Raji (cell line): ENCODE data around the gene SPRR5.

Experiments used
- POLR2A ChIP-seq: IDR thresholded peaks from 2 replicates; pipeline ENCODE4 v1.6.1; 2011; ENCODE audit warnings: low read depth, low read length, control low read depth; ENCODE audit not compliant: insufficient read depth

SPRR5 gene

GRCh38 chr1:152946651-152947256 is at the start of gene SPRR5:
SPRR5 (plus strand) TSS chr1:152947206; CDS start chr1:152948555, 1,349 bp downstream.
- no peak for TF ChIP-seq POLR2A

- TF ChIP-seq POLR2A: no peak
Observed at GRCh38 chr1:152899027-152899426, 48.0 kb upstream of the SPRR5 start.

- TF ChIP-seq POLR2A: no peak
Observed at GRCh38 chr1:152899883-152900282, 47.1 kb upstream of the SPRR5 start.

- no peak for TF ChIP-seq POLR2A
Observed at GRCh38 chr1:152901631-152902030, 45.4 kb upstream of the SPRR5 start.

- no peak for TF ChIP-seq POLR2A
Observed at GRCh38 chr1:152902636-152903035, 44.4 kb upstream of the SPRR5 start.

GRCh38 chr1:152904688-152905440 is 42.1 kb upstream of the SPRR5 start:
- no peak for TF ChIP-seq POLR2A

- no peak for TF ChIP-seq POLR2A
Observed at GRCh38 chr1:152906023-152906565, 40.9 kb upstream of the SPRR5 start.

GRCh38 chr1:152907686-152908601 is 39.1 kb upstream of the SPRR5 start, which contains the start of gene IVL:
IVL (plus strand) TSS chr1:152908546; CDS start chr1:152909798, 1,252 bp downstream.
- no peak for TF ChIP-seq POLR2A

GRCh38 chr1:152909206-152909605 is 37.8 kb upstream of the SPRR5 start:
- TF ChIP-seq POLR2A: no peak

- TF ChIP-seq POLR2A: no peak
Observed at GRCh38 chr1:152912471-152912870, 34.5 kb upstream of the SPRR5 start.

GRCh38 chr1:152912900-152913299 is 34.1 kb upstream of the SPRR5 start:
- no peak for TF ChIP-seq POLR2A

- TF ChIP-seq POLR2A: no peak
Observed at GRCh38 chr1:152917794-152918193, 29.2 kb upstream of the SPRR5 start.

- no peak for TF ChIP-seq POLR2A
Observed at GRCh38 chr1:152919071-152919470, 27.9 kb upstream of the SPRR5 start.

- no peak for TF ChIP-seq POLR2A
Observed at GRCh38 chr1:152924191-152924590, 22.8 kb upstream of the SPRR5 start.

- no peak for TF ChIP-seq POLR2A
Observed at GRCh38 chr1:152926091-152926490, 20.9 kb upstream of the SPRR5 start.
